Testis (tissue), 2 donors: Measurements from ENCODE around the gene SUCLG2.

ENCODE experiments used
- POLR2A ChIP-seq: fragments of 450-650 bp; IDR thresholded peaks from one replicate; pipeline ENCODE4 v1.6.1; 2017; ENCODE audit warnings: antibody characterized with exemption, mild to moderate bottlenecking, moderate library complexity
- TF ChIP-seq, protein P1 (sequence below), 3 experiments: fragments of 450-650 bp in 2 of 3; fragments of 200-600 bp in 1 of 3; sonication (generic) in 1 of 3; IDR thresholded peaks; one replicate each; pipeline ENCODE4 v1.5.1; 2016 to 2019; ENCODE audit warnings: antibody characterized with exemption in 3 of 3, mild to moderate bottlenecking in 2 of 3, moderate library complexity in 1 of 3

DNA sequence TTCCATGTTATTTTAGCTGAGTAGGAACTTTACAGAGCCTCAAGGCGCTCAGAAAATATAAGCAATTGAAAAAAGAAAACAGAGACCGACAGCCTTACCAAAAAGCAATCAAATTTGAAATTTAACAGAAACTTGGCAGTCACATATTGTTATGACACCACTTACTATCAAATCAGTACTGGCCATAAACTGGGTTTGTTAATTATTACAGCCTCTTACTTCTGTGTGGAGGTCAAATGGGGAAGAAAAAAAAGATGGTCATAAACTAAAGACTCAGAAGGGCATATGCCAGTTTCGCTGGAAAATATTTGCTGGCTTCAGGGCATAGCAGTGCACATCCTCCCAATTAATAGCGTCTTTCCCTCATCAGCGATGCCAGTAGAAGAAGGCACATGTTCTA, 45.5 kb upstream of the SUCLG2 start:
- TF ChIP-seq, protein P1, sequence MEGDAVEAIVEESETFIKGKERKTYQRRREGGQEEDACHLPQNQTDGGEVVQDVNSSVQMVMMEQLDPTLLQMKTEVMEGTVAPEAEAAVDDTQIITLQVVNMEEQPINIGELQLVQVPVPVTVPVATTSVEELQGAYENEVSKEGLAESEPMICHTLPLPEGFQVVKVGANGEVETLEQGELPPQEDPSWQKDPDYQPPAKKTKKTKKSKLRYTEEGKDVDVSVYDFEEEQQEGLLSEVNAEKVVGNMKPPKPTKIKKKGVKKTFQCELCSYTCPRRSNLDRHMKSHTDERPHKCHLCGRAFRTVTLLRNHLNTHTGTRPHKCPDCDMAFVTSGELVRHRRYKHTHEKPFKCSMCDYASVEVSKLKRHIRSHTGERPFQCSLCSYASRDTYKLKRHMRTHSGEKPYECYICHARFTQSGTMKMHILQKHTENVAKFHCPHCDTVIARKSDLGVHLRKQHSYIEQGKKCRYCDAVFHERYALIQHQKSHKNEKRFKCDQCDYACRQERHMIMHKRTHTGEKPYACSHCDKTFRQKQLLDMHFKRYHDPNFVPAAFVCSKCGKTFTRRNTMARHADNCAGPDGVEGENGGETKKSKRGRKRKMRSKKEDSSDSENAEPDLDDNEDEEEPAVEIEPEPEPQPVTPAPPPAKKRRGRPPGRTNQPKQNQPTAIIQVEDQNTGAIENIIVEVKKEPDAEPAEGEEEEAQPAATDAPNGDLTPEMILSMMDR (IDR thresholded peaks at IDR 0.05): no peak
- no peak for TF ChIP-seq POLR2A
